K562 (cell line): ENCODE data around the gene ZMIZ1. TPM values are rescaled to one million over a fixed set of nuclear protein-coding genes. Genes with fewer than 3 reads are reported as not detected.
A peak's percentile ranks its signal among the peaks of the same experiment; 100 is the strongest.

Source experiments
- ATAC-seq: fragments of 200-7000 bp; cut with Tn5 transposase; 3 replicates; pipeline ENCODE4 v1.9.1; 2020; ENCODE audit warnings: moderate library complexity
- BruUV-seq: library from RNA; stranded (reverse); fragments of 400-500 nt; replicated peaks from 2 replicates; lab custom pipeline; 2021; lab: Mats Ljungman, UMichigan
- CTCF ChIA-PET: fragments of 300-600 bp; formaldehyde crosslinking; extraction: SDS; loops from one replicate; lab custom pipeline; 2021; ENCODE audit warnings: low intra/inter-chr PET ratio; lab: Yijun Ruan, JAX
- POLR2A ChIA-PET: fragments of 300-600, 350-650 bp; sonication (Branson Sonifier 250); formaldehyde crosslinking; extraction: SDS; loops from one replicate; lab custom pipeline; 2021; ENCODE audit warnings: antibody characterized with exemption, inconsistent platforms; lab: Yijun Ruan, JAX
- DNase-seq, 4 experiments: peaks; one replicate each; pipeline versions ENCODE4 v3.0.0 to v3.0.0-alpha.2; 2011 to 2018; ENCODE audit warnings: low spot score in 3 of 4, mixed read lengths in 3 of 4; ENCODE audit errors: extremely low read depth in 1 of 4
- FAIRE-seq: peaks from 2 replicates; lab custom pipeline; 2011; peaks lifted over from hg19 to GRCh38; lab: Jason Lieb, UNC
- H2AFZ ChIP-seq: 2 replicates; pipeline ENCODE4 v1.6.0; 2011; ENCODE audit warnings: low read depth, low read length, control low read depth, inconsistent platforms
- H3K27ac ChIP-seq: fragments of 200-600 bp; 3 replicates; pipeline ENCODE4 v1.8.0; 2011; ENCODE audit warnings: low read depth, mild to moderate bottlenecking, control low read depth, inconsistent platforms, low read length, moderate library complexity, mixed read lengths; ENCODE audit errors: extremely low read depth
- H3K27me3 ChIP-seq, 2 experiments: fragments of 300-600 bp in 1 of 2; 2 replicates in 1 of 2; 3 replicates in 1 of 2; pipeline versions ENCODE4 v1.6.0 to v1.8.0; 2011; ENCODE audit warnings: inconsistent platforms in 2 of 2, low read length in 2 of 2, mild to moderate bottlenecking in 1 of 2, mixed read lengths in 1 of 2, moderate library complexity in 1 of 2; ENCODE audit not compliant: control insufficient read depth in 2 of 2, insufficient read depth in 2 of 2
- H3K36me3 ChIP-seq: fragments of 300-600 bp; 3 replicates; pipeline ENCODE4 v1.8.0; 2011; ENCODE audit warnings: mild to moderate bottlenecking, low read length, inconsistent platforms; ENCODE audit not compliant: control insufficient read depth, insufficient read depth
- H3K4me1 ChIP-seq, 2 experiments: fragments of 200-600 bp in 1 of 2; replicated peaks in 1 of 2; 2 replicates in 1 of 2; 3 replicates in 1 of 2; pipeline versions ENCODE4 v1.5.1 to v1.8.0; 2011; ENCODE audit warnings: inconsistent platforms in 2 of 2, low read length in 2 of 2, mild to moderate bottlenecking in 1 of 2, mixed read lengths in 1 of 2, moderate library complexity in 1 of 2; ENCODE audit not compliant: control insufficient read depth in 2 of 2, insufficient read depth in 2 of 2
- H3K4me2 ChIP-seq: 2 replicates; pipeline ENCODE4 v1.6.1; 2011; ENCODE audit warnings: low read length, control low read depth, inconsistent platforms, mixed read lengths; ENCODE audit not compliant: insufficient read depth
- H3K4me3 ChIP-seq: fragments of 200-600 bp; sonication (generic), shearing (Covaris generic); 2 replicates; pipeline ENCODE4 v1.5.1; 2016; ENCODE audit warnings: control low read depth, inconsistent platforms
- H3K79me2 ChIP-seq: fragments of 200-600 bp; 3 replicates; pipeline ENCODE4 v1.8.0; 2011; ENCODE audit warnings: low read length, inconsistent platforms; ENCODE audit not compliant: control insufficient read depth, insufficient read depth
- H3K9ac ChIP-seq, 2 experiments: 2 replicates each; pipeline versions ENCODE4 v1.6.0 to v1.6.1; 2011; ENCODE audit warnings: low read depth in 2 of 2, low read length in 2 of 2, control low read depth in 1 of 2, inconsistent platforms in 1 of 2, mild to moderate bottlenecking in 1 of 2, mixed read lengths in 1 of 2; ENCODE audit not compliant: insufficient read depth in 1 of 2
- H3K9me1 ChIP-seq: one replicate; pipeline ENCODE4 v1.6.0; 2011; ENCODE audit warnings: inconsistent platforms, mild to moderate bottlenecking, low read length, moderate library complexity; ENCODE audit not compliant: control insufficient read depth, insufficient read depth
- H3K9me3 ChIP-seq: replicated peaks from 2 replicates; pipeline ENCODE4 v1.5.1; 2011; ENCODE audit warnings: low read depth, low read length, inconsistent platforms; ENCODE audit not compliant: control insufficient read depth, insufficient read depth
- H4K20me1 ChIP-seq: replicated peaks from 2 replicates; pipeline ENCODE4 v1.6.1; 2011; ENCODE audit warnings: low read length, inconsistent platforms, mixed read lengths; ENCODE audit not compliant: control insufficient read depth, insufficient read depth
- C11orf30 ChIP-seq: fragments of 450-650 bp; IDR thresholded peaks from 2 replicates; pipeline ENCODE4 v1.6.1; 2016; ENCODE audit warnings: low read depth, mild to moderate bottlenecking
- CREM ChIP-seq: IDR thresholded peaks from 2 replicates; pipeline ENCODE4 v1.6.1; 2014; ENCODE audit warnings: antibody characterized with exemption, low read depth
- ELF1 ChIP-seq: fragments of 200-800 bp; sonication (Bioruptor generic); IDR thresholded peaks from 2 replicates; pipeline ENCODE4 v1.6.1; 2016; ENCODE audit warnings: missing genetic modification characterization, missing compliant biosample characterization
- FOXK2 ChIP-seq, 2 experiments: fragments of 450-650 bp; IDR thresholded peaks in 1 of 2; conservative IDR thresholded peaks in 1 of 2; 2 replicates each; pipeline ENCODE4 v1.6.1; 2016; ENCODE audit warnings: low read depth in 2 of 2, mild to moderate bottlenecking in 1 of 2
- KAT7 ChIP-seq: sonication (generic); formaldehyde crosslinking; IDR thresholded peaks from 2 replicates; pipeline ENCODE4 v1.8.0; 2022; ENCODE audit warnings: missing genetic modification reagents, mild to moderate bottlenecking, borderline replicate concordance
- MBD1 ChIP-seq: fragments of 250-450 bp; sonication (Bioruptor Pico); IDR thresholded peaks from 2 replicates; pipeline ENCODE4 v1.8.0; 2022; ENCODE audit warnings: inconsistent platforms
- MTA2 ChIP-seq: fragments of 450-650 bp; IDR thresholded peaks from 2 replicates; pipeline ENCODE4 v1.6.1; 2016; ENCODE audit warnings: low read depth
- ZNF316 ChIP-seq: fragments of 450-650 bp; IDR thresholded peaks from 2 replicates; pipeline ENCODE4 v1.6.1; 2016
- WGBS: fragments of 100-300 bp; shearing (Covaris generic); methylation state at CpG from one replicate; pipeline ENCODE4 v1.1.6; 2016; ENCODE audit warnings: low coverage, mixed read lengths; ENCODE audit not compliant: insufficient coverage; ENCODE audit errors: missing lambda C conversion rate; 5-methylcytosine and 5-hydroxymethylcytosine counted together
- in situ Hi-C: fragments of 300-500 bp; cut with MboI; formaldehyde crosslinking; loops from 4 replicates; pipeline ENCODE4 v1.15.0; 2018; ENCODE audit warnings: inconsistent platforms, mixed read lengths
- intact Hi-C: fragments of 100-400 bp; cut with micrococcal nuclease; formaldehyde crosslinking; loops from 2 replicates; pipeline ENCODE4 v1.14.2; 2022
- polyA plus RNA-seq, 8 experiments: library from polyadenylated mRNA; depleted of rRNA in 4 of 8; stranded (reverse) in 5 of 8; unstranded in 3 of 8; fragments of >200 nt; fragmentation: Nextera tagmentation in 2 of 8; fragmentation: Illumina TruSeq in 1 of 8; extraction: Ambion mirVana in 2 of 8; extraction: Trizol in 1 of 8; gene quantifications; 2 replicates each; pipeline versions ENCODE4 v1.2.1 to v1.2.3, GENCODE V29; 2011 to 2014; ENCODE audit warnings: inconsistent platforms in 1 of 8, missing spikeins in 1 of 8
- total RNA-seq, 7 experiments: library from RNA; depleted of rRNA in 6 of 7; stranded (reverse); fragments of >200 nt in 6 of 7; fragmentation: Illumina TruSeq in 2 of 7; extraction: Trizol in 2 of 7; gene quantifications; 2 replicates each; pipeline versions ENCODE4 v1.2.1 to v1.2.3, GENCODE V29; 2011 to 2021; ENCODE audit warnings: low replicate concordance in 1 of 7
- TF ChIP-seq, protein P1 (sequence below): sonication (generic); formaldehyde crosslinking; IDR thresholded peaks from 2 replicates; pipeline ENCODE4 v1.8.0; 2023; ENCODE audit warnings: mild to moderate bottlenecking, missing genetic modification reagents
- TF ChIP-seq, protein P2 (sequence below): fragments of 200-400 bp; formaldehyde crosslinking; IDR thresholded peaks from 2 replicates; pipeline ENCODE4 v1.6.1; 2017; ENCODE audit warnings: mild to moderate bottlenecking, low read depth, low read length, moderate library complexity

The ZMIZ1 gene
- total and polyA plus RNA-seq, 9 of the 15 experiments (the other 6 are each of a cell fraction or from before 2014, with no cell fraction given), result 1.0 to 37.3 (median 4.3) TPM

- H3K9ac ChIP-seq, result peak overlapping the region in 1 of 2 experiments; percentile 50; a peak in 2 of 4 replicates
- H3K4me3 ChIP-seq, result no peak overlapping the region
- intact Hi-C loops, result no loop called here
- peaks cover 36% of the 10 kb centered on the region for H3K79me2 ChIP-seq
- peaks cover 38 to 56% of the 10 kb centered on the region in 2 experiments for H3K4me1 ChIP-seq
- no peaks in the 10 kb centered on the region for H3K27me3 ChIP-seq
- no peak overlapping the region for H3K27ac ChIP-seq
- DNase-seq, result no peak
- H3K4me2 ChIP-seq, result no peak overlapping the region
- H2AFZ ChIP-seq, result no peak overlapping the region
- TF ChIP-seq, protein P1, sequence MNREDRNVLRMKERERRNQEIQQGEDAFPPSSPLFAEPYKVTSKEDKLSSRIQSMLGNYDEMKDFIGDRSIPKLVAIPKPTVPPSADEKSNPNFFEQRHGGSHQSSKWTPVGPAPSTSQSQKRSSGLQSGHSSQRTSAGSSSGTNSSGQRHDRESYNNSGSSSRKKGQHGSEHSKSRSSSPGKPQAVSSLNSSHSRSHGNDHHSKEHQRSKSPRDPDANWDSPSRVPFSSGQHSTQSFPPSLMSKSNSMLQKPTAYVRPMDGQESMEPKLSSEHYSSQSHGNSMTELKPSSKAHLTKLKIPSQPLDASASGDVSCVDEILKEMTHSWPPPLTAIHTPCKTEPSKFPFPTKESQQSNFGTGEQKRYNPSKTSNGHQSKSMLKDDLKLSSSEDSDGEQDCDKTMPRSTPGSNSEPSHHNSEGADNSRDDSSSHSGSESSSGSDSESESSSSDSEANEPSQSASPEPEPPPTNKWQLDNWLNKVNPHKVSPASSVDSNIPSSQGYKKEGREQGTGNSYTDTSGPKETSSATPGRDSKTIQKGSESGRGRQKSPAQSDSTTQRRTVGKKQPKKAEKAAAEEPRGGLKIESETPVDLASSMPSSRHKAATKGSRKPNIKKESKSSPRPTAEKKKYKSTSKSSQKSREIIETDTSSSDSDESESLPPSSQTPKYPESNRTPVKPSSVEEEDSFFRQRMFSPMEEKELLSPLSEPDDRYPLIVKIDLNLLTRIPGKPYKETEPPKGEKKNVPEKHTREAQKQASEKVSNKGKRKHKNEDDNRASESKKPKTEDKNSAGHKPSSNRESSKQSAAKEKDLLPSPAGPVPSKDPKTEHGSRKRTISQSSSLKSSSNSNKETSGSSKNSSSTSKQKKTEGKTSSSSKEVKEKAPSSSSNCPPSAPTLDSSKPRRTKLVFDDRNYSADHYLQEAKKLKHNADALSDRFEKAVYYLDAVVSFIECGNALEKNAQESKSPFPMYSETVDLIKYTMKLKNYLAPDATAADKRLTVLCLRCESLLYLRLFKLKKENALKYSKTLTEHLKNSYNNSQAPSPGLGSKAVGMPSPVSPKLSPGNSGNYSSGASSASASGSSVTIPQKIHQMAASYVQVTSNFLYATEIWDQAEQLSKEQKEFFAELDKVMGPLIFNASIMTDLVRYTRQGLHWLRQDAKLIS, result no peak
- TF ChIP-seq, protein P2, sequence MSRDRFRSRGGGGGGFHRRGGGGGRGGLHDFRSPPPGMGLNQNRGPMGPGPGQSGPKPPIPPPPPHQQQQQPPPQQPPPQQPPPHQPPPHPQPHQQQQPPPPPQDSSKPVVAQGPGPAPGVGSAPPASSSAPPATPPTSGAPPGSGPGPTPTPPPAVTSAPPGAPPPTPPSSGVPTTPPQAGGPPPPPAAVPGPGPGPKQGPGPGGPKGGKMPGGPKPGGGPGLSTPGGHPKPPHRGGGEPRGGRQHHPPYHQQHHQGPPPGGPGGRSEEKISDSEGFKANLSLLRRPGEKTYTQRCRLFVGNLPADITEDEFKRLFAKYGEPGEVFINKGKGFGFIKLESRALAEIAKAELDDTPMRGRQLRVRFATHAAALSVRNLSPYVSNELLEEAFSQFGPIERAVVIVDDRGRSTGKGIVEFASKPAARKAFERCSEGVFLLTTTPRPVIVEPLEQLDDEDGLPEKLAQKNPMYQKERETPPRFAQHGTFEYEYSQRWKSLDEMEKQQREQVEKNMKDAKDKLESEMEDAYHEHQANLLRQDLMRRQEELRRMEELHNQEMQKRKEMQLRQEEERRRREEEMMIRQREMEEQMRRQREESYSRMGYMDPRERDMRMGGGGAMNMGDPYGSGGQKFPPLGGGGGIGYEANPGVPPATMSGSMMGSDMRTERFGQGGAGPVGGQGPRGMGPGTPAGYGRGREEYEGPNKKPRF, result no peak
- no peak for TF ChIP-seq KAT7
- no peak for TF ChIP-seq FOXK2 (conservative IDR thresholded peaks at IDR 0.05 in 1 of 2, IDR thresholded peaks at IDR 0.05 in 1 of 2; ENCODE audit: low read depth in 2 of 2)
- TF ChIP-seq ZNF316, result peak; percentile 68
- no peak for TF ChIP-seq MBD1 (CRISPR knock-in tag)
- no peak for TF ChIP-seq MTA2
- TF ChIP-seq ELF1 (tag), result no peak
- no peak for TF ChIP-seq CREM
- 0 out of 2 replicates have a peak, but pooled peaks have one; percentile 34 for TF ChIP-seq C11orf30
- no peak for FAIRE-seq
- H3K36me3 ChIP-seq, result peaks cover 28% of the 10 kb centered on the region
- no peak for ATAC-seq
- in situ Hi-C loops, result no loop called here
- no peaks in the 10 kb centered on the region for H3K9me3 ChIP-seq
- BruUV-seq, result no TSS peak
- peaks cover 18% of the 10 kb centered on the region for H3K9me1 ChIP-seq
- H4K20me1 ChIP-seq, result peaks cover 25% of the 10 kb centered on the region
- ChIA-PET POLR2A (interaction anchor here (0.6 to 2.6 kb wide), 4 partner anchors 11 to 284 kb away, joined by 3 to 16 read pairs (median 10); no protein-coding TSS in a partner anchor), CTCF (no interaction called here)
- WGBS, result 77% methylated on average over 2 of the region's 2 CpGs
Observed at GRCh38 chr10:79346012-79346340, 277.2 kb downstream of the ZMIZ1 start.
